Measurements from ENCODE around the gene CDC25C.

- TF ChIP-seq CTCF (IDR thresholded peaks at IDR 0.05), result no peak
- no peak for TF ChIP-seq POLR2A (IDR thresholded peaks at IDR 0.05)
- TF ChIP-seq EP300 (IDR thresholded peaks at IDR 0.05), result no peak
Observed at GRCh38 chr5:138370537-138370936, 38.9 kb upstream of the CDC25C start.

Measured in sigmoid colon (tissue), 4 donors.